Endothelial cell of umbilical vein (primary cell): ENCODE data around the gene PNPO. TPM values are rescaled to one million over a fixed set of nuclear protein-coding genes. Genes with fewer than 3 reads are reported as not detected.

ENCODE experiments used
- BruUV-seq: library from RNA; stranded (reverse); fragments of 400-500 nt; replicated peaks from 2 replicates; lab custom pipeline; 2021; lab: Mats Ljungman, UMichigan
- CTCF ChIA-PET: fragments of 300-600, 350-600 bp; sonication (Branson Sonifier 250); formaldehyde crosslinking; loops from one replicate; lab custom pipeline; 2021; ENCODE audit warnings: antibody characterized with exemption, inconsistent platforms; lab: Charles Lee
- POLR2A ChIA-PET: fragments of 300-600, 350-600 bp; sonication (Branson Sonifier 250); formaldehyde crosslinking; loops from one replicate; lab custom pipeline; 2021; ENCODE audit warnings: antibody characterized with exemption, inconsistent platforms; lab: Charles Lee
- DNase-seq: peaks from one replicate; pipeline ENCODE4 v3.0.0-alpha.2; 2011; ENCODE audit warnings: low read depth, low spot score
- FAIRE-seq: peaks from 2 replicates; lab custom pipeline; 2011; peaks lifted over from hg19 to GRCh38; lab: Jason Lieb, UNC
- H2AFZ ChIP-seq: 2 replicates; pipeline ENCODE4 v1.6.0; 2012; ENCODE audit warnings: low read depth, low read length, control low read depth, inconsistent platforms
- H3K27ac ChIP-seq: 2 replicates; pipeline ENCODE4 v1.5.1; 2011; ENCODE audit warnings: low read depth, mild to moderate bottlenecking, control low read depth, low read length, moderate library complexity; ENCODE audit not compliant: insufficient read depth
- H3K27me3 ChIP-seq, 2 experiments: 2 replicates each; pipeline versions ENCODE4 v1.6.0 to v1.6.1; 2011; ENCODE audit warnings: low read length in 2 of 2, mixed read lengths in 1 of 2; ENCODE audit not compliant: control insufficient read depth in 2 of 2, insufficient read depth in 2 of 2
- H3K36me3 ChIP-seq, 2 experiments: 2 replicates in 1 of 2; 3 replicates in 1 of 2; pipeline ENCODE4 v1.5.1; 2011; ENCODE audit warnings: low read length in 2 of 2, mild to moderate bottlenecking in 1 of 2, moderate library complexity in 1 of 2; ENCODE audit not compliant: control insufficient read depth in 2 of 2, insufficient read depth in 2 of 2; ENCODE audit errors: extremely low read depth in 1 of 2
- H3K4me1 ChIP-seq: 3 replicates; pipeline ENCODE4 v1.5.1; 2011; ENCODE audit warnings: mild to moderate bottlenecking, low read length; ENCODE audit not compliant: control insufficient read depth, insufficient read depth; ENCODE audit errors: extremely low read depth
- H3K4me2 ChIP-seq: 2 replicates; pipeline ENCODE4 v1.6.1; 2011; ENCODE audit warnings: low read length, control low read depth, mixed read lengths; ENCODE audit not compliant: insufficient read depth
- H3K4me3 ChIP-seq, 3 experiments: fragments of 200-600 bp in 1 of 3; sonication (generic), shearing (Covaris generic) in 1 of 3; replicated peaks in 1 of 3; 2 replicates each; pipeline ENCODE4 v1.5.1; 2011 to 2016; ENCODE audit warnings: control low read depth in 3 of 3, low read length in 3 of 3, mild to moderate bottlenecking in 2 of 3, inconsistent platforms in 1 of 3, low read depth in 1 of 3, moderate library complexity in 1 of 3; ENCODE audit not compliant: insufficient read depth in 1 of 3
- H3K79me2 ChIP-seq: 2 replicates; pipeline ENCODE4 v1.6.0; 2012; ENCODE audit warnings: low read length, inconsistent platforms; ENCODE audit not compliant: control insufficient read depth, insufficient read depth
- H3K9ac ChIP-seq: replicated peaks from 2 replicates; pipeline ENCODE3; 2011; ENCODE audit warnings: low read length, control low read depth; ENCODE audit not compliant: insufficient read depth; ENCODE audit errors: extremely low read depth
- H3K9me1 ChIP-seq: replicated peaks from 3 replicates; pipeline ENCODE4 v1.6.0; 2011; ENCODE audit warnings: mild to moderate bottlenecking, low read length; ENCODE audit not compliant: control insufficient read depth, insufficient read depth; ENCODE audit errors: extremely low read depth
- H3K9me3 ChIP-seq: replicated peaks from 2 replicates; pipeline ENCODE4 v1.5.1; 2012; ENCODE audit warnings: low read length, inconsistent platforms; ENCODE audit not compliant: control insufficient read depth, insufficient read depth
- H4K20me1 ChIP-seq: replicated peaks from 2 replicates; pipeline ENCODE3; 2011; ENCODE audit warnings: mild to moderate bottlenecking, low read length; ENCODE audit not compliant: control insufficient read depth, insufficient read depth; ENCODE audit errors: extremely low read depth
- EZH2 ChIP-seq: IDR thresholded peaks from 2 replicates; pipeline ENCODE4 v1.6.1; 2012; ENCODE audit warnings: borderline replicate concordance, low read depth, mild to moderate bottlenecking, moderate library complexity, low read length, inconsistent platforms; ENCODE audit not compliant: severe bottlenecking
- FOS ChIP-seq: IDR thresholded peaks from 2 replicates; pipeline ENCODE4 v1.6.1; 2011; ENCODE audit warnings: mild to moderate bottlenecking, low read length, moderate library complexity, borderline replicate concordance; ENCODE audit not compliant: insufficient read depth
- GATA2 ChIP-seq: IDR thresholded peaks from 2 replicates; pipeline ENCODE4 v1.7.0; 2011; ENCODE audit warnings: low read depth, mild to moderate bottlenecking, moderate library complexity, mixed read lengths, low read length; ENCODE audit not compliant: insufficient read length, insufficient read depth
- JUN ChIP-seq: IDR thresholded peaks from 2 replicates; pipeline ENCODE4 v1.6.1; 2011; ENCODE audit warnings: borderline replicate concordance, low read depth; ENCODE audit not compliant: insufficient read length, insufficient read depth
- MYC ChIP-seq: IDR thresholded peaks from one replicate; pipeline ENCODE4 v1.6.1; 2011; ENCODE audit warnings: mild to moderate bottlenecking, low read depth, low read length
- POLR2A ChIP-seq: IDR thresholded peaks from 2 replicates; pipeline ENCODE4 v1.6.1; 2012; ENCODE audit warnings: low read depth, mild to moderate bottlenecking, control low read depth, low read length
- POLR2AphosphoS5 ChIP-seq: IDR thresholded peaks from 2 replicates; pipeline ENCODE4 v1.6.1; 2012; ENCODE audit warnings: low read depth, mild to moderate bottlenecking, control low read depth, low read length, moderate library complexity; ENCODE audit not compliant: insufficient read depth
- dilution Hi-C: fragments of 300-500 bp; cut with MboI; formaldehyde crosslinking; loops from one replicate; pipeline ENCODE4 v1.15.0; 2019; ENCODE audit warnings: low sequenced_read_pairs; ENCODE audit not compliant: extremely low pct_ligation_motif_present
- intact Hi-C: fragments of 100-400 bp; cut with micrococcal nuclease; formaldehyde crosslinking; loops from one replicate; pipeline ENCODE4 v1.10.0; 2022
- polyA plus RNA-seq, 4 experiments: library from polyadenylated mRNA; depleted of rRNA in 3 of 4; stranded (reverse) in 3 of 4; unstranded in 1 of 4; fragments of >200 nt; gene quantifications; 2 replicates each; pipeline versions ENCODE4 v1.2.1 to v1.2.3, GENCODE V29; 2011 to 2012; ENCODE audit warnings: missing spikeins in 1 of 4
- total RNA-seq: library from RNA; stranded (reverse); gene quantifications from 2 replicates; pipeline ENCODE4 v1.2.3, GENCODE V29; 2021
- TF ChIP-seq, protein P1 (sequence below): IDR thresholded peaks from 2 replicates; pipeline ENCODE4 v1.6.1; 2011; ENCODE audit not compliant: insufficient read depth, insufficient read length
- TF ChIP-seq, protein P2 (sequence below), 2 donors: IDR thresholded peaks; 1 replicate in 1 of 2; 2 replicates in 1 of 2; pipeline ENCODE4 v1.5.1; 2011; ENCODE audit warnings: low read length in 2 of 2, mild to moderate bottlenecking in 2 of 2, moderate library complexity in 2 of 2, control low read depth in 1 of 2, inconsistent platforms in 1 of 2, low read depth in 1 of 2; ENCODE audit not compliant: insufficient read depth in 1 of 2; ENCODE audit errors: extremely low read depth in 1 of 2

Gene PNPO
- total and polyA plus RNA-seq, 2 donors (not counting 3 experiments of a cell fraction or from before 2014, with no cell fraction given), result 19.7 to 22.0 TPM

DNA sequence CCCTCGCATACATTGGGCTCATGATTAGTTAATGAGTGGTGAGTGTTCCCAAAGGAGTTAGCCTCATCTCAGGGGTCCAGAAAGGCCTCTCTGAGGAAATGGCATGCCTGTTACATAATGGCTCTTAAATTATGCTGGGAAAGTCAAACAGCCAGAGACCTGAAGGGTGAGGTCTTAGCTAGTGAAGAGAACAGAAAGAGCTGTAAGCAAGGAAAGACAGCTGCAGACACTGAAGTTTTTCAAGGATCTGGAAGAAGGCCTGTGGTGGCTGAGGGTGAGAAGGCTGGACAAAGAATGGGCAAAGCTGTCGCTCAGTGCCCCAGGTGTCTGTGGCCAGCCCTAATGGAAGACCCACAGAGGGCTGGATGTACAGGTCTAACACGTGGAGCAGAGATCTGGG, 34.9 kb upstream of the PNPO start:
- TF ChIP-seq JUN, result no peak
- TF ChIP-seq, protein P1, sequence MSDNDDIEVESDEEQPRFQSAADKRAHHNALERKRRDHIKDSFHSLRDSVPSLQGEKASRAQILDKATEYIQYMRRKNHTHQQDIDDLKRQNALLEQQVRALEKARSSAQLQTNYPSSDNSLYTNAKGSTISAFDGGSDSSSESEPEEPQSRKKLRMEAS, result no peak
- no peak for TF ChIP-seq POLR2AphosphoS5
- no peak for TF ChIP-seq EZH2
- no peak for TF ChIP-seq POLR2A
- TF ChIP-seq FOS, result no peak
- TF ChIP-seq MYC, result no peak
- TF ChIP-seq, protein P2, sequence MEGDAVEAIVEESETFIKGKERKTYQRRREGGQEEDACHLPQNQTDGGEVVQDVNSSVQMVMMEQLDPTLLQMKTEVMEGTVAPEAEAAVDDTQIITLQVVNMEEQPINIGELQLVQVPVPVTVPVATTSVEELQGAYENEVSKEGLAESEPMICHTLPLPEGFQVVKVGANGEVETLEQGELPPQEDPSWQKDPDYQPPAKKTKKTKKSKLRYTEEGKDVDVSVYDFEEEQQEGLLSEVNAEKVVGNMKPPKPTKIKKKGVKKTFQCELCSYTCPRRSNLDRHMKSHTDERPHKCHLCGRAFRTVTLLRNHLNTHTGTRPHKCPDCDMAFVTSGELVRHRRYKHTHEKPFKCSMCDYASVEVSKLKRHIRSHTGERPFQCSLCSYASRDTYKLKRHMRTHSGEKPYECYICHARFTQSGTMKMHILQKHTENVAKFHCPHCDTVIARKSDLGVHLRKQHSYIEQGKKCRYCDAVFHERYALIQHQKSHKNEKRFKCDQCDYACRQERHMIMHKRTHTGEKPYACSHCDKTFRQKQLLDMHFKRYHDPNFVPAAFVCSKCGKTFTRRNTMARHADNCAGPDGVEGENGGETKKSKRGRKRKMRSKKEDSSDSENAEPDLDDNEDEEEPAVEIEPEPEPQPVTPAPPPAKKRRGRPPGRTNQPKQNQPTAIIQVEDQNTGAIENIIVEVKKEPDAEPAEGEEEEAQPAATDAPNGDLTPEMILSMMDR (IDR thresholded peaks at IDR 0.05; ENCODE audit: extremely low read depth in 1 of 2, insufficient read depth in 1 of 2, low read depth in 1 of 2, low read length in 2 of 2), result no peak
- TF ChIP-seq GATA2, result no peak
- intact Hi-C loops, result no loop called here
- peaks cover 0 to 2% of the 10 kb centered on the region in 2 experiments for H3K36me3 ChIP-seq
- no TSS peak for BruUV-seq
- no peaks in the 10 kb centered on the region for H3K9me3 ChIP-seq
- no peaks in the 10 kb centered on the region for H4K20me1 ChIP-seq
- no peak overlapping the region for H2AFZ ChIP-seq
- POLR2A ChIA-PET, result no interaction called here
- no peak overlapping the region for H3K4me3 ChIP-seq
- DNase-seq (no peak), FAIRE-seq (no peak)
- H3K4me2 ChIP-seq, result no peak overlapping the region
- no peak overlapping the region for H3K9ac ChIP-seq
- H3K79me2 ChIP-seq, result no peaks in the 10 kb centered on the region
- dilution Hi-C loops, result no loop called here
- no peaks in the 10 kb centered on the region for H3K4me1 ChIP-seq
- H3K9me1 ChIP-seq, result no peaks in the 10 kb centered on the region
- no peak overlapping the region for H3K27ac ChIP-seq
- CTCF ChIA-PET, result interaction anchor here (1.2 kb wide), 1 partner anchor 64 kb away, joined by 3 read pairs; no protein-coding TSS in a partner anchor
- H3K27me3 ChIP-seq, result no peaks in the 10 kb centered on the region
